ENCODE data around the gene USH1C.

The USH1C gene

GRCh38 chr11:17543574-17544180, 539 bp downstream of the USH1C start:
- no peak for DNase-seq

- no peak for DNase-seq
These were observed 1.2 kb downstream of the USH1C start for GRCh38 chr11:17543041-17543440.

DNA sequence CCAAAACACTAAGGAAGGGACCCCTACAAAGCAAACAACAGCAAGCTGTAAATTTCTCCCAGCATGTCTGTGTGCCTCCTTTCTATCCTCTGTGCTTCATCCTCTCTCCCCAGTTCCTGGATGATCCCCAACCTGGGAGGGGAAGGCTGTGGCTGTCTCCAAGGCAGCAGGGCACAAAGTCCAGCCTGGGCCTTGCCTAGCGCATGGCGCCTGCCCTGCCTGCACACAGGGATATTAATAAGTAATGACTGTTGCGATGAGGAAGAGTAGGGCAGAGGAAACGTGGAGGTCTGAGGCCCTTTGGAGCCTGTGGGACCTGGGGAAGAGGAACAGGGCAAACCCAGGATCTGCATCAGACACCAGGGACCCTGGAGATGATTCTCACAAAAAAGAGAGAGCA, 2.0 kb downstream of the USH1C start:
- DNase-seq: no peak

DNA sequence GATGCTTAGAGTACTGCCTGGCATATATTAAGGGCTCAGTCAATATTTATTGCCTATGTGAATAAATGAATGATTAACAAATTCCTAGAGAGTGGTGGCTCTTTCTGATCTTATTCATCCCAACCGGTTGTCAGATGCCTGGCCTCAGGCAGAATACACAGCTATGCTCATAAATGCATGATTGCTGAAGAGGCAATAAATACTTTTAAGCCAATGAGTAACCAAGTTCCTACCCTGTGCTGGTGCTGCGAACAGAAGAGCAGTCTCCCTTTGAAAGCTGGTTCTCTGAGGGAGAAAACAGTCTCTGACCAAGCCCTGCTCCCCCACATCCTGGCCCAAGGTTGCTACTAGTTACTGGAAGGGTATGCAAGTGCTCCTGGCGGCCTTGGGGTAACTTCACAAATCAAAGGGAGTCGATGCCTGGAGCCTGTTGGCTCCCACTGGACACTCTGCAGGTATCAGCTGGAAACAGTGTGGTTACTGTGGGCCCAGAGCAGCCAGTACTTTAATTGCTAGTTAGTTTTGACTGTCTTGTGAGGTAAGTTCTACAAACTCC, 2.8 kb downstream of the USH1C start:
- DNase-seq: no peak

GRCh38 chr11:17540807-17541206, 3.4 kb downstream of the USH1C start:
- no peak for DNase-seq

- DNase-seq: no peak
These were observed 5.5 kb downstream of the USH1C start for GRCh38 chr11:17538731-17539130.

GRCh38 chr11:17538054-17538453, 6.2 kb downstream of the USH1C start:
- DNase-seq: no peak

DNA sequence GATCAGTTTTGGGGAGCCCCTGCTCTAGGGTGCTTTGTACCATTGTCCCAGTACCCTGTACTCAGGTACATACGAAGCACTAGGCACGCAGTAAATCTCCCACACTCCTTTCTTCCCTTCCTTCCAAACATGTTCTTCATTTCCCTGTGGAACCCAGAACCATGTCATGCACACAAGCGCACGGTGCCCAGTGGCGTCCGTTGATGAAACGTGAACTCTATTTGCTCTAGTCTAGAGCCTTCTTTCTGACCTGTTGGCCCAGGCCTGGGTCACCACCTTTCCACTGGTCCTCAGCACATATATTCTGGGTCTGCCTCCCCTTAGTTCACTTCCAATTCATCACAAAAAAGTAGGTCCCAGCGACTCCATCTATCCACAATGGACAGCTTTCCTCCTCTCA, 7.0 kb downstream of the USH1C start:
- DNase-seq: no peak

DNA sequence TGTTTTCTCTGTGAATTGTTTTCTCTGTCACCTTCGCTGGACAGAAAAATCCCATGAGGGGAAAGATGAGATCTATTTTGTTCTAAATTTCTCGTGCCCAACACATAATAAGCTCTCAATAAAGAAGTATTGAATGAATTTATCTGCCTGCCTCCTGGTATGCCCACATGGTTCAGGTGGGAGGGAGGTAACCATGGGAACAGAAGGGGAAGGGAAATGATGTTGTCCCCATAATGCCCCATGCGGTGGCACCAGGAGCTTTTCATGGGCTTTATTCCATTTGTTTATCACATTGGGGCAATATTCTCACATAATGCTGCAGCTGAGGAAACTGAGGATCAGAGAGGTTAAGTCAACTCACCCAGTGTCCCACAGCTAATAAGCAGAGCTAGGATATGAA, 8.7 kb downstream of the USH1C start:
- no peak for DNase-seq

DNA sequence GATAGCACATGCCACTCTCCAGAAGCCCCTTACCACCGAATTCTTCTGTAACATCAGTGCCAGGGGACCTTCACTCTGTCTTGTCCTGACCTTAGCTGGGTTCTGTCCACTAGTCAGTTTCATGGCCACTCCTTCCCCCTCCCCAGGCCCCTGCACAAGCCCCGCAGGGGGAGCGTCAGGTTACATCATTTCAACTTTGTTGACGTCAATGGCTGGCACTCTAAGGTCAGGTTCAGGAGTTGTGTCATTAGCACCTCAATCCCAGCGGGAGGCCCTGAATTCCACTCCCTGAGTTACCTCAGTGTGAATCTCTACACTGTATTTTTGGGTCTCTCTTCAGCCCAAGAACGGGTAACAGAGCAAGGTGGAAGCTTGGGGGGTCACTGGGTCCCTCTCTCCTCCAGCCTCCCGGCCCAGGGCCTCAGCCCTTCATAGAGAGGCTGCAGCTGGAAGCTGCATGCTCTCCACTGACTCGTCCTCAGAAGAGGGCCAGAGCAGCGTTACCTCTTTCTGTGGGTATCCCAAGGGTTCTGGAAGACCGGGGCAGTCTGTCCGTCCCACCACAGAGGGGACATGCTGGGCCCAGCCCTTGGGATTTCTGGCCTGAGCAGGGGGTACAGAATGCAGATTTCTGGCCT, 10.3 kb downstream of the USH1C start:
- DNase-seq: no peak

GRCh38 chr11:17533341-17533740, 10.9 kb downstream of the USH1C start:
- DNase-seq: no peak

GRCh38 chr11:17532784-17533183, 11.4 kb downstream of the USH1C start:
- DNase-seq: no peak

DNA sequence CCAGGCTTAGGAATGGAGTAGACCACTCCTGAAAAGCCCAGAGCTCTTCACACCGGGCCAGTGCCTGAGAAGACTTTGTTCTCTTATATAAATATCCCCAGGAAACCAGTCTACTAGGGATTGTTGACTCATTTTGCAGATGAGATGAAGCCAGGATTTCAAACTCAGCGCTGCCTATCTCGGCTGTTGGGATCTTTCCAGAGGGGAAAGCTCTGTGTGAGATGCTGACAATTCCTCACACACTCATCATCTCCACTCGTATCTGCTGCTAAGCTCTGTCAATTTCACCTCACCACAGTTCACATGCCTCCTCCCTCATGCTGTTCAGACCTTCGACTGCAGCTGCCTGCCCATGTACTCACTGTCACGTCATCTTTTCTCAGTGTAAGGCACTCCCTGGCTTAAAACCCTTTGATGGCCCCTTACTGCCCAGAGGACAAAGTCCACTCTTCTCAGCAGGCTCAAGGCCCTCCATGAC, 12.5 kb downstream of the USH1C start:
- DNase-seq: no peak

GRCh38 chr11:17531071-17531600, 13.1 kb downstream of the USH1C start:
- no peak for DNase-seq

GRCh38 chr11:17529844-17530185, 14.4 kb downstream of the USH1C start:
- no peak for DNase-seq

DNA sequence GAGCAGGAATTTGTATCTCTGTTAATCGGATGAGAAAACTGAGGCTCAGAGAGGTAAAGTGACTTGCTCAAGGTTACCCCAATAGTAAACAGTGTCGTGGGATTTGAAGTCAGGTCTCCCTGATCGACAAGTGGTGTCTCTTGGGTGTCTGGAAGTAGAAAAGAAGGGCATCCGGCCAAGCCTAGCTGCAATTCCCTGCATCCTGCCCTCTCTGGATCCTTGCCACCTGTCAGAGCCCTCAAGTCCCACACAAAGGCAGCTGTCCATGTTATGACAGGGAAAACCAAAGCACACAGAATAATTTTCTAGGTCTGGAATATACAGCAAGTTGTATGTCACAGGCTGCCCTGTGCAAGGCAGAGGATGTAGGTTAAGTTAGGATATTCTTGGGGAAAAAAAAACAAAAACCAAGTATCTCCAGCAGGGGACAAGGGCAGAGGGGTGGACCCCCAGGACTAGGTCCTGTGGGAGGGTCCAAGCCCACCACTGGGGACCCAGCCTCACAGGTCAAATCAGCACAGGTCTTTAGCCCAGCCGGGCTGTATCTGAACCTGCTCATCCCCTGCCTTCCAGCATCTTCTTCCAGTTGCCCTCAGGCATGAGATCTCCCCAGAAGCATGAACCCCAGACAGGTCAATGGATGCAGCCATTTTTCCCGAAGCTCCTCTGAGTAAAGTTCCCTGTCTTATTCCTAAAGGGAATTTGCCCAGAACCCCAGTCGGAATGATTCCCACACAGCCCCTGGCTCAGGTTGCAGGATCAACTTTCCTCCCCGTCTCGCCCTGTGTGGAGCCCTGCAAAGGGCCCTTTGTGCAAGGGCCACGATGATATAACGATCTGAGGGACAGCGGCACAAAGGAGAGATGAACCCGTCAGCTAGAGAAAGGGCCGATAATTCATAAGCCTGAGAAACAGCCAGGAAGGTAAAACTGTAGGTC, 15.0 kb downstream of the USH1C start:
- DNase-seq: no peak

DNA sequence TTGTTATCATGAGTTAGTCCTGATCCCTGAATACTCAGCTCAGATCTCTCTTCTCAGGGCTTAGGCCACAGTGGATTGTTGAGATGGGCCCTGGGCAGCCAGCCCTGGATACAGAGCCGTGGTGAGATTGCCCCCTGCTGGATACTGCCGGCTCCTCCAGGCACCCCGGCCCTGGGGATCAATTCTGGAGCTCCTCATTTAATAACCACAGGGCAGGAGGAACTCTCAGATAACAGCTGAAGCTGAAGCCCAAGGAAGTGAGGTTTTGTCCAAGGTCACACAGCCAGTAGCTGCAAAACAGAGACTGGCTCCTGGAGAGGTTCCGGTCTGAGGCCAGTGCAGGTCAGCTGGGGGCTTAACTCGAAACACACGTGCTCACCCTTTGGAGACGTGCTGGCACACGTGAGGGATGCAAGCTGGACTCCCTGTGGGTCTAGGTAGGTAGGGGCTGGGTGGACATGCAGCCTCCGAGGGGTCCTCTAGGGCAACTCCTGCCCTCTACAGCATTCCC, 16.0 kb downstream of the USH1C start:
- peak; percentile 34 for DNase-seq

GRCh38 chr11:17527628-17527995, 16.6 kb downstream of the USH1C start:
- no peak for DNase-seq

DNA sequence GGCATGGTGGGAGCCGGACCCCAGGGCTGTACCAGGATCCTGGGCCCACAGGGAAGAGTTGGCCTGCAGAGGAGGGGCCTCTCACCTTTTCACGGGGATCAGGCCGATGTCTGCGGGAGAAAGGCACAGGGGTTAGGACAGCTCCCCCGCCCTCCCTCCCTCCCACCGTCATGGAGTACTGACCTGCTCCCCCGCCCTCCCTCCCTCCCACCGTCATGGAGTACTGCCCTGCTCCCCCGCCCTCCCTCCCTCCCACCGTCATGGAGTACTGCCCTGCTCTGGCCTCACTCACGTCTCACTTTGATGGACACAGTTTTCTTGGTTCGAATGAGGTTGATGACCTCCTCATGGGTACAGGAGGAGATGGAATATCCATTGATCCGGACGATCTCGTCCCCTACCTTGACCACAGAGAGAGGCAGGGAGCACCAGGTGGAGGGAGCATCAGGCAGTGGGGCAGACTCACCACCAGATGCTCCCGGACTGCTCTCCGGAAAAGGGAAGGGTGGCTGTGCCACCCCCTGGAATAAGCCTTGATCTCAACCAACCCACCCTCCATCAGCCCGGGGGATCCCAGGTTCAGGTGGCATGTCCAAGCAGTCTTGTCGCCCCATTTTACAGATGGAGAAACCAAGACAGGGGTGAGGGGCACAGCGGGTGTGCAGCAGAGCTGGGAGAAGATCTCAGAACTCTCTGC, 17.1 kb downstream of the USH1C start:
- no peak for DNase-seq

DNA sequence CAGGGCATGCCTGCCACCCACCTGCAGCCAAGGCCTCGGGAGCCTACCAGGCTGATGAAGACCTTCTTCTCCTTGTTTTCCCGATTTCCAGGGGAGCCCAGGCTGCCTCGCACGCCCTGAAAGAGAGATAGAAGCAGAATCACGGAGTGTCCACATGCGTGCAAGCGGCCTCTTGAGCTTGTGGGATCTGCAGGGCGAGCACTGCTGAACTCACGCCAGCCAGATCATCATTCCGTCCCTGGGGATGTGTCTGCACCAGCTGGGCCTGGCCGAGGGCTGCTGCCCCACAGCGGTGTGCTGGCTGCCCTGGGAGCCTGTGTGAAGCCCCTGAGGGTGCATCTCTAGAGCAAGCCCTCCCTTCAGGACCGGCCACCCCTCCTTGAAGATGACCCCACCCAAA, 17.9 kb downstream of the USH1C start:
- no peak for DNase-seq

- no peak for DNase-seq
These were observed 18.6 kb downstream of the USH1C start for GRCh38 chr11:17525570-17525969.

- DNase-seq: no peak
These were observed 20.0 kb downstream of the USH1C start for GRCh38 chr11:17524221-17524620.
